Cerebellar nuclear complex (tissue), 1 donor: ENCODE results near the gene ATP6AP1.

Experiments used
- DNase-seq, 2 experiments: peaks; one replicate each; lab custom pipeline; 2025; lab: John Stamatoyannopoulos, UW

ATP6AP1 gene

DNA sequence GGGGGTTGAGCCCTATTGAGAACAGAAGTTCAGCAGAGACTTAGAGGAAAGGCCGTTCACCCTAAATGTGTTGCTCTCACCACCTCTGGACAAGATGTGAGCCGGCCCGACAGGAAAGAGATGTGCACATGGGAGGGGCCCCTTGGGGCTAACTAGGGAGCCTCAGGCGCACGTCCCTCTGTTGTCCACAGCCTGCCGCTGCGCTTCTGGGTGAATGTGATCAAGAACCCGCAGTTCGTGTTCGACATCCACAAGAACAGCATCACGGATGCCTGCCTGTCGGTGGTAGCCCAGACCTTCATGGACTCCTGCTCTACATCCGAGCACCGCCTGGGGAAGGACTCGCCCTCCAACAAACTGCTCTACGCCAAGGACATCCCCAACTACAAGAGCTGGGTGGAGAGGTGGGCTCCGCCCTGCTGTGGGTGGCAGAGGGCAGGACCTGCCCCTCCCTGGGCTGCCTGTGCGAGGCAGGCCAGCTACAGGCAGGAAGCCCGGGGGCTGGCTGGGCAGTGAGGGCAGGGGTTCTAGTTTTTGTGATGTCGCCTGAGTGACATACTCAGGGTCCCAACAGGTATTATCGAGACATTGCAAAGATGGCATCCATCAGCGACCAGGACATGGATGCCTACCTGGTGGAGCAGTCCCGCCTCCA lies 42.6 kb downstream of the ATP6AP1 start:
- no peak for DNase-seq

- no peak for DNase-seq
These were observed 43.6 kb downstream of the ATP6AP1 start for GRCh38 chrX:154471839-154472684.

- DNase-seq, result no peak
These were observed 44.5 kb downstream of the ATP6AP1 start for GRCh38 chrX:154472685-154473632.

DNA sequence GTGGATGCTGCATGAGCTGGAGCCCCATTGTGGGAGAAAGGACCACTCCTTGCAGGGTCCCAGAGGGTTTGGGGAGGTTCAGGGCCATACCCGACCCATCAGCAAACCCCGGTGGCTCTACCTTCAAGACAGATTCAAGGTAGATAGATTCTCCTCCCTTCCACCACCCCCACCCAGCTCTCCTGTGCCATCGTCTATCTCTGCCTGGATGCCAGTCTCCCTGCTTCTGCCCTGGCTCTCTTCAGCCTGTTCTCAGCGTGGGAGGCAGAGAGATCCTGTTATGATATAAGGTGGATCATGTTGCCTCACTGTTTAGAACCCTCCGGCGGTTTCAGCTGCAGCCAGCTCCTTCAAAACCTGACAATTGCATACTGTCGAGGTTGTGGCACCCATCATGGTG lies 45.2 kb downstream of the ATP6AP1 start:
- DNase-seq, result no peak

- no peak for DNase-seq
These were observed 48.3 kb downstream of the ATP6AP1 start for GRCh38 chrX:154476821-154477220.

GRCh38 chrX:154477891-154478477 lies 49.5 kb downstream of the ATP6AP1 start:
- DNase-seq, result no peak

- peak; percentile 44 to 47 for DNase-seq
These were observed 50.5 kb downstream of the ATP6AP1 start, which contains the start of gene LAGE3 for GRCh38 chrX:154478728-154479622. LAGE3 (minus strand) TSS chrX:154479281; CDS start chrX:154478915, 366 bp downstream.

DNA sequence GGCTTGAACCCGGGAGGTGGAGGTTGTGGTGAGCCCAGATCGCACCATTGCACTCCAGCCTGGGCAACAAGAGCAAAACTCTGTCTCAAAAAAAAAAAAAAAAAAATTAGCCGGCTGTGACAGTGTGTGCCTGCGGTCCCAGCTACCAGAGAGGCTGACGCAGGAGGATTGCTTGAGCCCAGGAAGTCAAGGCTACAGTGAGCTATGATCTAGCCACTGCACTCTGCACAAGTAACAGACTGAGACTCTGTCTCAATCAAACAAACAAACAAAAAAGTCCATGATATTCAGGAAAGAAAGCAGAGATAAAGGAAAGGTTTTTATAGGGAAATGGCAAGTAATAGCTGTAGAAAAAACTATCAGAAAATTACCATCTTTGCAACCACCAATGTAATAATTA lies 52.7 kb downstream of the ATP6AP1 start:
- no peak for DNase-seq

- DNase-seq, result no peak
These were observed 53.6 kb downstream of the ATP6AP1 start for GRCh38 chrX:154481911-154482601.

- no peak for DNase-seq
These were observed 54.3 kb downstream of the ATP6AP1 start for GRCh38 chrX:154482786-154483185.

GRCh38 chrX:154483325-154483724 lies 54.8 kb downstream of the ATP6AP1 start:
- no peak for DNase-seq

- no peak for DNase-seq
These were observed 56.0 kb downstream of the ATP6AP1 start for GRCh38 chrX:154484255-154485149.

DNA sequence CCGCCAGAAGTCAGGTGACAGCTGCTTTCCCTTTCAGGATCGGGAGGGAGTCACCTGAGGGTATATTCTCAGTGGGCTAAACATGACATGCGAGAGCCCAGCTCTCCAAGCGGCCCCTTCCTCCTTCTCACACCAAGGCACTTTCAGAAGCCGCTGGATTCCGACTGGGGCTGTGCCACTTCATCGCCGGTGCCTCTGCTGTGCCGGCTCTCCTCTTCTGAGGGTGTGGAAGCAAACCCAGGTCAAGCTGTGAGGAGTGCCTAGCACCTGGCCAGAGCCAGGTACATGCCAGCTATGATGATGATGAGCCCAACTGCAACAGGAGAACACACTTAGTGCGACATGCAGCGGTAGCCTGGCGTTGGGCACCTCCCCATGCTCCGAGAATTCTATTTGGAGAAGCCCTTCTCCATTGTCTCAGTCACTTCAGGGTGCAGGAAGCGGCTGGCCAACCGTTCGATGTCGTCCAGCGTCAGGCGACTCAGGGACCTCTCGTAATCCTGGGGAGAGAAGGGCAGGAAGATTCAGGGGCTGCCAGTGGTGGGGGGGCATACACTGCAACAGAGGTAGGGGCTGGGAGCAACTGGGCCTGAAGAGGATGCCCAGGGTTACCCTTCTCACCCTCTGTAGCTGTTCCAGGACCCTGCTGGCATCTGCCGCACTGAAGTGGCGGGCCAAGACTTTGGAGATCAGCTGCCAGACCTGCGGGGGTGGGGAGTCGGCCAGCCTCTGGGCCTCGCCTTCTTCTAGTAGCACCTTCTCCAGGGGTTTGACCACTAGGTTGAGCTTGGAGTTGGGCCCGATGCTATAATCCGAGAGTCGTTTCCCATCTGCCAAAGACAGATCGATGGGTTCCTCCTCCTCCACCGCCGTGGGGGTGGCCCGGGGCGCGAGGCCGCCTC lies 56.9 kb downstream of the ATP6AP1 start:
- DNase-seq, result no peak

GRCh38 chrX:154486052-154486395 lies 57.5 kb downstream of the ATP6AP1 start:
- DNase-seq, result no peak
